H1 (cell line): Measurements from ENCODE around the gene KIT.

Source experiments
- CEBPB ChIP-seq: IDR thresholded peaks from 2 replicates; pipeline ENCODE4 v1.6.1; 2012; ENCODE audit warnings: low read depth, low read length
- CTCF ChIP-seq, 3 experiments: IDR thresholded peaks; 1 replicate in 2 of 3; 2 replicates in 1 of 3; pipeline versions ENCODE4 v1.5.1 to v1.6.1; 2011; ENCODE audit warnings: low read length in 3 of 3, mild to moderate bottlenecking in 3 of 3, inconsistent platforms in 2 of 3, low read depth in 1 of 3, moderate library complexity in 1 of 3; ENCODE audit not compliant: insufficient read depth in 1 of 3; ENCODE audit errors: control extremely low read depth in 1 of 3
- EZH2 ChIP-seq: fragments of 200-600 bp; sonication (generic); IDR thresholded peaks from 2 replicates; pipeline ENCODE4 v1.7.1; 2012; ENCODE audit warnings: low read depth, mild to moderate bottlenecking, moderate library complexity, low read length, inconsistent platforms; ENCODE audit not compliant: severe bottlenecking
- JUN ChIP-seq: IDR thresholded peaks from 2 replicates; pipeline ENCODE4 v1.6.1; 2011; ENCODE audit warnings: low read depth, mild to moderate bottlenecking, improper control_type of control experiment, low read length
- KDM1A ChIP-seq: fragments of 200-600, 300-600 bp; sonication (generic); IDR thresholded peaks from 2 replicates; pipeline ENCODE4 v1.7.1; 2016; ENCODE audit warnings: mild to moderate bottlenecking, low read length, borderline replicate concordance
- MAFK ChIP-seq: IDR thresholded peaks from 2 replicates; pipeline ENCODE4 v1.6.1; 2012; ENCODE audit warnings: low read depth, mild to moderate bottlenecking, improper control_type of control experiment, low read length
- POLR2A ChIP-seq, 2 experiments: IDR thresholded peaks; 1 replicate in 1 of 2; 2 replicates in 1 of 2; pipeline ENCODE4 v1.6.1; 2011; ENCODE audit warnings: low read depth in 2 of 2, low read length in 2 of 2, mild to moderate bottlenecking in 2 of 2; ENCODE audit errors: control extremely low read depth in 1 of 2
- POLR2AphosphoS5 ChIP-seq: IDR thresholded peaks from 2 replicates; pipeline ENCODE4 v1.6.1; 2011; ENCODE audit warnings: low read depth, low read length
- RFX5 ChIP-seq: IDR thresholded peaks from 2 replicates; pipeline ENCODE4 v1.6.1; 2011; ENCODE audit warnings: low read depth, low read length, improper control_type of control experiment, borderline replicate concordance
- SP1 ChIP-seq: IDR thresholded peaks from 2 replicates; pipeline ENCODE4 v1.6.1; 2011; ENCODE audit warnings: low read depth, low read length
- TCF12 ChIP-seq: IDR thresholded peaks from 2 replicates; pipeline ENCODE4 v1.6.1; 2011; ENCODE audit warnings: low read depth, mild to moderate bottlenecking, low read length

DNA sequence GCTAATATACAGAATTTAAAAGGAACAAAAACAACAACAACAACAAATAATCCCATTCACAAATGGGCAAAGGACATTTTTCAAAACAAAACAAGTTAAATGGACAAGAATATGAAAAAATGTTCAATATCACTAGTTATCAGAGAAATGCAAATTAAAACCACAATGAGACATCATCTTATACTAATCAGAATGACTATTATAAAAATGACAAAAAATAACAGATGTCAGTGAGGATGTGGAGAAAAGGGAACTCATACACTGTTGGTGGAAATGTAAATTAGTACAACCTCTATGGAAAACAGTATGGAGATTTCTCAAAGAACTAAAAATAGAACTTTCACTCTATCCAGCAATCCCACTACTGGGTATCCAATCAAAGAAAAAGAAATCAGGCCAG lies 92.6 kb downstream of the KIT start:
- TF ChIP-seq KDM1A (no peak), POLR2AphosphoS5 (no peak), CEBPB (no peak), RFX5 (no peak), TCF12 (no peak), CTCF (IDR thresholded peaks at IDR 0.05; ENCODE audit: control extremely low read depth in 1 of 3, insufficient read depth in 1 of 3, low read depth in 1 of 3, low read length in 3 of 3) (no peak), EZH2 (no peak), MAFK (no peak), JUN (no peak), SP1 (no peak), POLR2A (IDR thresholded peaks at IDR 0.05; ENCODE audit: control extremely low read depth in 1 of 2, low read depth in 2 of 2, low read length in 2 of 2) (no peak)
